Duodenal mucosa (tissue), 2 donors: ENCODE measurements around the gene UPK1A.

ENCODE experiments used
- H3K27ac ChIP-seq: one replicate; pipeline ENCODE4 v1.7.0; 2013; ENCODE audit warnings: low read depth, low read length
- H3K27me3 ChIP-seq, 2 donors: one replicate each; pipeline ENCODE4 v1.7.0; 2013; ENCODE audit warnings: low read length in 2 of 2, control low read depth in 1 of 2; ENCODE audit not compliant: insufficient read depth in 2 of 2, control insufficient read depth in 1 of 2
- H3K36me3 ChIP-seq, 2 donors: one replicate each; pipeline ENCODE4 v1.7.0; 2013; ENCODE audit warnings: low read length in 2 of 2, control low read depth in 1 of 2; ENCODE audit not compliant: insufficient read depth in 2 of 2, control insufficient read depth in 1 of 2
- H3K4me1 ChIP-seq, 2 donors: one replicate each; pipeline ENCODE4 v1.7.0; 2013; ENCODE audit warnings: low read length in 2 of 2, control low read depth in 1 of 2; ENCODE audit not compliant: insufficient read depth in 2 of 2, control insufficient read depth in 1 of 2
- H3K4me3 ChIP-seq, 2 donors: one replicate each; pipeline ENCODE4 v1.7.0; 2013; ENCODE audit warnings: low read length in 2 of 2, low read depth in 1 of 2
- H3K9ac ChIP-seq, 2 donors: one replicate each; pipeline ENCODE4 v1.7.0; 2013; ENCODE audit warnings: low read length in 2 of 2, low read depth in 1 of 2
- H3K9me3 ChIP-seq, 2 donors: one replicate each; pipeline ENCODE4 v1.7.0; 2013; ENCODE audit warnings: low read length in 2 of 2, control low read depth in 1 of 2; ENCODE audit not compliant: control insufficient read depth in 1 of 2

The UPK1A gene

GRCh38 chr19:35716801-35717664, 50.7 kb downstream of the UPK1A start:
- H3K9me3 ChIP-seq, result no peaks in the 10 kb centered on the region
- peak overlapping the region; percentile 75 for H3K27ac ChIP-seq
- peaks cover 27 to 30% of the 10 kb centered on the region in 2 donors for H3K4me1 ChIP-seq
- H3K27me3 ChIP-seq, result peaks cover 0 to 3% of the 10 kb centered on the region in 2 donors
- H3K4me3 ChIP-seq, result peak overlapping the region; percentile 87 to 89
- H3K9ac ChIP-seq, result peak overlapping the region; percentile 83 to 96
- H3K36me3 ChIP-seq, result peaks cover 5 to 13% of the 10 kb centered on the region in 2 donors

GRCh38 chr19:35717665-35718344, 51.5 kb downstream of the UPK1A start, which contains the start of gene KMT2B:
Gene KMT2B, plus strand, starts transcription at chr19:35718003. Its CDS starts 16 bp downstream, at chr19:35718019.
- Histone ChIP-seq H3K9ac (peak within 1 kb of the TSS; percentile 83 to 96), H3K4me1 (peaks cover 22 to 30% of the 10 kb centered on the region in 2 donors), H3K27me3 (peaks cover 0 to 3% of the 10 kb centered on the region in 2 donors), H3K4me3 (peak within 1 kb of the TSS; percentile 87 to 93), H3K36me3 (peaks cover 10 to 20% of the 10 kb centered on the region in 2 donors), H3K27ac (peak within 1 kb of the TSS; percentile 75), H3K9me3 (no peaks in the 10 kb centered on the region)

GRCh38 chr19:35718345-35719041, 52.2 kb downstream of the UPK1A start:
- Histone ChIP-seq H3K4me1 (peaks cover 22 to 30% of the 10 kb centered on the region in 2 donors), H3K9me3 (no peaks in the 10 kb centered on the region), H3K4me3 (peak overlapping the region; percentile 70 to 93), H3K27me3 (peaks cover 0 to 2% of the 10 kb centered on the region in 2 donors), H3K9ac (peak overlapping the region; percentile 71 to 84), H3K36me3 (peaks cover 16 to 27% of the 10 kb centered on the region in 2 donors), H3K27ac (peak overlapping the region; percentile 32)

GRCh38 chr19:35719402-35720162, 53.3 kb downstream of the UPK1A start:
- Histone ChIP-seq H3K9me3 (no peaks in the 10 kb centered on the region), H3K9ac (peak overlapping the region in 1 of 2 donors; percentile 71), H3K4me3 (peak overlapping the region; percentile 70 to 93), H3K36me3 (peaks cover 26 to 38% of the 10 kb centered on the region in 2 donors), H3K27ac (no peak overlapping the region), H3K4me1 (peaks cover 22 to 30% of the 10 kb centered on the region in 2 donors), H3K27me3 (no peaks in the 10 kb centered on the region)

- no peak overlapping the region for H3K27ac ChIP-seq
- H3K4me3 ChIP-seq, result no peak overlapping the region
Measured at GRCh38 chr19:35720163-35720524, 53.8 kb downstream of the UPK1A start.

GRCh38 chr19:35720648-35721047, 54.3 kb downstream of the UPK1A start:
- Histone ChIP-seq H3K27me3 (no peaks in the 10 kb centered on the region), H3K9ac (no peak overlapping the region), H3K27ac (no peak overlapping the region), H3K36me3 (peaks cover 31 to 49% of the 10 kb centered on the region in 2 donors), H3K4me3 (no peak overlapping the region), H3K4me1 (peaks cover 16 to 23% of the 10 kb centered on the region in 2 donors), H3K9me3 (no peaks in the 10 kb centered on the region)

More at GRCh38 chr19:35720163-35720524, 53.8 kb downstream of the UPK1A start:
- Histone ChIP-seq H3K9ac (no peak overlapping the region), H3K9me3 (no peaks in the 10 kb centered on the region), H3K4me1 (peaks cover 21 to 28% of the 10 kb centered on the region in 2 donors), H3K36me3 (peaks cover 26 to 44% of the 10 kb centered on the region in 2 donors), H3K27me3 (no peaks in the 10 kb centered on the region)

GRCh38 chr19:35721374-35721773, 55.1 kb downstream of the UPK1A start:
- Histone ChIP-seq H3K9ac (no peak overlapping the region), H3K4me1 (peaks cover 9 to 15% of the 10 kb centered on the region in 2 donors), H3K27ac (no peak overlapping the region), H3K36me3 (peaks cover 39 to 56% of the 10 kb centered on the region in 2 donors), H3K9me3 (no peaks in the 10 kb centered on the region), H3K27me3 (no peaks in the 10 kb centered on the region), H3K4me3 (no peak overlapping the region)

- peaks cover 9 to 13% of the 10 kb centered on the region in 2 donors for H3K4me1 ChIP-seq
- no peak overlapping the region for H3K27ac ChIP-seq
- no peak overlapping the region for H3K4me3 ChIP-seq
- H3K27me3 ChIP-seq, result no peaks in the 10 kb centered on the region
- H3K36me3 ChIP-seq, result peaks cover 47 to 67% of the 10 kb centered on the region in 2 donors
- H3K9ac ChIP-seq, result no peak overlapping the region
- H3K9me3 ChIP-seq, result no peaks in the 10 kb centered on the region
Measured at GRCh38 chr19:35722461-35722860, 56.1 kb downstream of the UPK1A start.

- H3K27me3 ChIP-seq, result no peaks in the 10 kb centered on the region
- H3K27ac ChIP-seq, result no peak overlapping the region
- no peaks in the 10 kb centered on the region for H3K9me3 ChIP-seq
- H3K4me1 ChIP-seq, result peaks cover 9 to 13% of the 10 kb centered on the region in 2 donors
- H3K4me3 ChIP-seq, result no peak overlapping the region
- H3K36me3 ChIP-seq, result peaks cover 50 to 71% of the 10 kb centered on the region in 2 donors
- no peak overlapping the region for H3K9ac ChIP-seq
Measured at GRCh38 chr19:35722897-35723296, 56.6 kb downstream of the UPK1A start.
